ENCODE measurements around the gene RAET1L.

DNA sequence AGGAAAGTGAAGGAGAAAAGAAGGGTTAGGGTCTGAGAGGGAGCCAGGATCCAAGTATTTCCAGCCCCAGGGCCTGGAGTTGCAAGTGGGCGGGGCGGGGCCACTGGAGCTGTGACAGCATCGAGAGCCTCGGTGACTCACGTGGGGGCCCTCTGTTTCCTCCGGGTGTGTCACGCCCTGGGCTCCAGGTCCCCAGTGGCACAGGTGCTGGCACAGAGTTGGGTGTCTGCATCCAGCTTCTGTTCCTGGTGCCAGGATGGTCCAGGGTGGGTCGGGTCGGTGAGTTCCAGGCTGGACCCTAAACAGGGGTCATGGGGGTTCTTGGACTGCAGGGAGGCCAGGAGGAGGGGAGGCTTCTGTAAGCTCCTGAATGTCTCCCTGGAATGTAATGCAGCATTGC lies 16.7 kb downstream of the RAET1L start:
- TF ChIP-seq GATA2 (IDR thresholded peaks at IDR 0.05; ENCODE audit: low read depth, low read length) (no peak), GATA3 (IDR thresholded peaks at IDR 0.05; ENCODE audit: low read depth, low read length) (no peak)
